ENCODE data around the gene TBC1D1. TPM values are rescaled to one million over a fixed set of nuclear protein-coding genes. Genes with fewer than 3 reads are reported as not detected.

The TBC1D1 gene
- total and polyA plus RNA-seq, 8 donors: 53.3 to 78.9 (median 71.1) TPM

DNA sequence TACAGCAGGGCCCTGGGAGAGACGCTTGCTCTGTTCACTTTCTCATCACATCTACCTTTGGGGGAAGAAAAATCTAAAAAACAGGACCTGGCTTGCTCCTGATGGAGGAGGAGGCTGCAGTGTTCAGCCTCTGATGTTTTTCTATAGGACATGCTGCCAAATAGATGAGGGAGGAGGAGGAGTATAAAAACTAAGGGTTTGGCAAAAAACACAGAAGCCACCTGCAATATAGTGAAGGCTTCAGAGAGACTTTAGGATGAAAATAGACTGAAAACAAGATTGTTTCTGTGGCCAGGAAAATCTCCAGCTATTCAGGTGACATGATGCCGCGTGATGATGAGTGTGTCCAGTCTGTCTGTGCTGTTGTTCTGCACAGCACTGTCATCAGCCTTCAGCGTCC is 229.9 kb downstream of the TBC1D1 start:
- DNase-seq (no peak), ATAC-seq (no peak)
- H3K4me1 ChIP-seq: peaks cover 0 to 8% of the 10 kb centered on the region in 2 donors
- H3K9me3 ChIP-seq: no peaks in the 10 kb centered on the region
- intact Hi-C loops (cut with DNase I): no loop called here
- H3K4me3 ChIP-seq: no peak overlapping the region
- H3K27ac ChIP-seq: no peak overlapping the region
- no peaks in the 10 kb centered on the region for H3K27me3 ChIP-seq
- TF ChIP-seq, protein P1, sequence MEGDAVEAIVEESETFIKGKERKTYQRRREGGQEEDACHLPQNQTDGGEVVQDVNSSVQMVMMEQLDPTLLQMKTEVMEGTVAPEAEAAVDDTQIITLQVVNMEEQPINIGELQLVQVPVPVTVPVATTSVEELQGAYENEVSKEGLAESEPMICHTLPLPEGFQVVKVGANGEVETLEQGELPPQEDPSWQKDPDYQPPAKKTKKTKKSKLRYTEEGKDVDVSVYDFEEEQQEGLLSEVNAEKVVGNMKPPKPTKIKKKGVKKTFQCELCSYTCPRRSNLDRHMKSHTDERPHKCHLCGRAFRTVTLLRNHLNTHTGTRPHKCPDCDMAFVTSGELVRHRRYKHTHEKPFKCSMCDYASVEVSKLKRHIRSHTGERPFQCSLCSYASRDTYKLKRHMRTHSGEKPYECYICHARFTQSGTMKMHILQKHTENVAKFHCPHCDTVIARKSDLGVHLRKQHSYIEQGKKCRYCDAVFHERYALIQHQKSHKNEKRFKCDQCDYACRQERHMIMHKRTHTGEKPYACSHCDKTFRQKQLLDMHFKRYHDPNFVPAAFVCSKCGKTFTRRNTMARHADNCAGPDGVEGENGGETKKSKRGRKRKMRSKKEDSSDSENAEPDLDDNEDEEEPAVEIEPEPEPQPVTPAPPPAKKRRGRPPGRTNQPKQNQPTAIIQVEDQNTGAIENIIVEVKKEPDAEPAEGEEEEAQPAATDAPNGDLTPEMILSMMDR (IDR thresholded peaks at IDR 0.05): no peak
- peaks cover 0 to 74% of the 10 kb centered on the region in 2 donors for H3K36me3 ChIP-seq

DNA sequence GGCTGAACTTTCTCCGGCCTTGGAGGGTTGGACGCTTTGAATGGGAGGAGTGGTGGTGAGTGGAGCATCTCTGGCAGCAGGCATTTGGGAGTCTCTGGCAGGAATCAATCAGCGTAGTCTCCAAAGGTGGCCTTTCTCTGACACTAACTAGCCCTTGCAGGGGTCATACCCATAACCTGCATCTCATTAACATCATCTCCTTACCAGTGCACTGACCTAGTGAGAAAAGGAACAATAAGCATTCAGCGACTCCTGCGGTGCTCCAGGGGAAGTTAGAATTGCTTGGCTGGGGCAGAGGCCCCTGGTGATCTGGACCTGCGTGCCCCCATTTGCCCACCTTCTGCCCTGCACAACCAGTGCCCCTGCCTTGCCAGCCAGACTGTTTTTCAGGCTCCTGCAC is 231.2 kb downstream of the TBC1D1 start:
- intact Hi-C loops (cut with DNase I): no loop called here
- Histone ChIP-seq H3K9me3 (no peaks in the 10 kb centered on the region), H3K4me1 (peaks cover 0 to 8% of the 10 kb centered on the region in 2 donors), H3K27ac (no peak overlapping the region), H3K27me3 (no peaks in the 10 kb centered on the region), H3K36me3 (peaks cover 0 to 76% of the 10 kb centered on the region in 2 donors), H3K4me3 (no peak overlapping the region)
- TF ChIP-seq, protein P1 (IDR thresholded peaks at IDR 0.05): no peak
- DNase-seq: no peak
- ATAC-seq: no peak

DNA sequence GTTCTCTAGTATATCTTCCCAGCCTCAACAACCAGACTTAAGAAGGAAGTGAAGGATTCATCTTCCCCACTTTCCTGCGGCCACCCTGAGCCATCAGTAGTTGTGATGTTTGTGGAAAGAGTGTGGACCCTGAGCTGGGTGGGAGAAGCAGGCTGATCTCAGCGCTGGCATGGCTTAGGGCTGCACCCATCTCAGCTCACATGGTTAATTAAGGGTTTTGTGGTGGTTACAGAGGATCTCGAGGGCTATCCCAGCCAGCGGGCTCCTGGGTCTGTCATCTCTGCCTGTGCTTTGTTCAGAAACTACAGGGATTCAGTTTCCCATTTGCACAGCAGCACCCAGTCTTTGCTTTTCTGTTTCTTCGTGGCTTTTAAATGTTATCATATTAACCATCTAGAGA is 232.7 kb downstream of the TBC1D1 start:
- no peak overlapping the region for H3K27ac ChIP-seq
- H3K36me3 ChIP-seq: peaks cover 0 to 63% of the 10 kb centered on the region in 2 donors
- no peaks in the 10 kb centered on the region for H3K27me3 ChIP-seq
- H3K4me3 ChIP-seq: no peak overlapping the region
- intact Hi-C loops (cut with DNase I): no loop called here
- no peaks in the 10 kb centered on the region for H3K9me3 ChIP-seq
- H3K4me1 ChIP-seq: peaks cover 0 to 5% of the 10 kb centered on the region in 2 donors
- TF ChIP-seq, protein P1 (IDR thresholded peaks at IDR 0.05): no peak
- ATAC-seq (no peak), DNase-seq (no peak)

DNA sequence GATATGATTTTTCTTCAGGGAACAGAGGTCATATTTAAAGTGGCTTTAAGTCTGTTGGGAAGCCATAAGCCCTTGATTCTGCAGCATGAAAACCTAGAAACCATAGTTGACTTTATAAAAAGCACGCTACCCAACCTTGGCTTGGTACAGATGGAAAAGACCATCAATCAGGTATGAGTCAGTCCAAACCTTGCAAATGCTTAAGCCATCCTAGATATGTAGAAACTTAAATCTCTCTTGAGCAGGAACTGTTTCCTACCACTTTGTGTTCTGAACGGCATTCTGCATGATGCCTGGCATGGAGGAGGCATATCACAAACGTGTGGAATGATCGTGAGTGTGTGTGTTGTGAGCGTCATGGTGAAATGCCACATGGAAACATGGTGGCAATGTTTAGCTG is 234.1 kb downstream of the TBC1D1 start:
- Histone ChIP-seq H3K4me3 (no peak overlapping the region), H3K27me3 (no peaks in the 10 kb centered on the region), H3K36me3 (peaks cover 0 to 49% of the 10 kb centered on the region in 2 donors), H3K27ac (no peak overlapping the region), H3K9me3 (no peaks in the 10 kb centered on the region), H3K4me1 (peaks cover 0 to 11% of the 10 kb centered on the region in 2 donors)
- DNase-seq (no peak), ATAC-seq (no peak)
- TF ChIP-seq, protein P1 (IDR thresholded peaks at IDR 0.05): no peak
- intact Hi-C loops (cut with DNase I): no loop called here

DNA sequence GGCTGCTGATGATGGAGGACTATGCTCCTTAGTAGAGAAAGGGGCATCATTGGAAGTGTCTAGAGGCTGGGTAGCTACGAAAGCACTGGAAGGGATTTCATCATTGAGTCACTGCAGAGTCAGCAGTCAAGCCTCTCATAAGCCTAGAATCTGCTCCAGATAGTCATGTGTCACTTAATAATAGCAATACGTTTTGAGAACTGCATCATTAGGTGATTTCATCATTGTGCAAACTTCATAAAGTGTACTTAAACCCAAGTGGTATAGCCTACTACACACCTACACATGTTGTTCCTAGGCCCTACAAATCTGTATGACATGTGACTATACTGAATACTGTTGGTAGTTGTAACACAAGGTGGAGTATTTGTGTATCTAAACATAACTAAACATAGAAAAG is 234.9 kb downstream of the TBC1D1 start:
- H3K9me3 ChIP-seq: no peaks in the 10 kb centered on the region
- DNase-seq (no peak), ATAC-seq (peak; percentile 84)
- TF ChIP-seq, protein P1 (IDR thresholded peaks at IDR 0.05): no peak
- no peaks in the 10 kb centered on the region for H3K27me3 ChIP-seq
- H3K4me3 ChIP-seq: no peak overlapping the region
- intact Hi-C loops (cut with DNase I): no loop called here
- peaks cover 0 to 40% of the 10 kb centered on the region in 2 donors for H3K36me3 ChIP-seq
- H3K27ac ChIP-seq: no peak overlapping the region
- peaks cover 0 to 11% of the 10 kb centered on the region in 2 donors for H3K4me1 ChIP-seq

Data from left lung (tissue), 10 donors.